Measurements from ENCODE around the gene SNAI1.
A peak's percentile ranks its signal among the peaks of the same experiment; 100 is the strongest.

DNA sequence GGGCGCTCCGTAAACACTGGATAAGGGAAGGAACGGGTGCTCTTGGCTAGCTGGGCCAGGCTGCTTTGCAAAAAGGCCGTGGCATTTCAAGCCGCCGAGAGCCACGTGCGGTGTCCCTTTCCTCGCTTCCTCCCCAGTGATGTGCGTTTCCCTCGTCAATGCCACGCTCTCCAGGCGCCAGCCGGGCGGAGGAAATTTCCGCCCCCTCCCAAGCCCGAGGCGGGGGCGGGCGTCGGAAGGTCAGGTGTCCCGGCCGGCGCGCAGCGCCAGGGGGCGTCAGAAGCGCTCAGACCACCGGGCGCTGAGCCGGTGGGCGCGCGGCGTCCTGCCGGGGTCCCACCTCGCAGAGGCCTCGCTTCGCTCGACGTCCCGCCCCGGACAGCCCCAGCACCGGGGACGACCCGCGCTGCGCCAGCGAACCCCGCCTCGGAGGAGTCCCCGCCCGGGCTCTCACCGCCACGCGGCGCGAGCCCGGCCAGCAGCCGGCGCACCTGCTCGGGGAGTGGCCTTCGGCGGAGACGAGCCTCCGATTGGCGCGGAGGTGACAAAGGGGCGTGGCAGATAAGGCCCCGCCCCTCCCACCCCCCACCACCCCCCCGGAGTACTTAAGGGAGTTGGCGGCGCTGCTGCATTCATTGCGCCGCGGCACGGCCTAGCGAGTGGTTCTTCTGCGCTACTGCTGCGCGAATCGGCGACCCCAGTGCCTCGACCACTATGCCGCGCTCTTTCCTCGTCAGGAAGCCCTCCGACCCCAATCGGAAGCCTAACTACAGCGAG is at the start of gene SNAI1:
- TF ChIP-seq, protein P1, sequence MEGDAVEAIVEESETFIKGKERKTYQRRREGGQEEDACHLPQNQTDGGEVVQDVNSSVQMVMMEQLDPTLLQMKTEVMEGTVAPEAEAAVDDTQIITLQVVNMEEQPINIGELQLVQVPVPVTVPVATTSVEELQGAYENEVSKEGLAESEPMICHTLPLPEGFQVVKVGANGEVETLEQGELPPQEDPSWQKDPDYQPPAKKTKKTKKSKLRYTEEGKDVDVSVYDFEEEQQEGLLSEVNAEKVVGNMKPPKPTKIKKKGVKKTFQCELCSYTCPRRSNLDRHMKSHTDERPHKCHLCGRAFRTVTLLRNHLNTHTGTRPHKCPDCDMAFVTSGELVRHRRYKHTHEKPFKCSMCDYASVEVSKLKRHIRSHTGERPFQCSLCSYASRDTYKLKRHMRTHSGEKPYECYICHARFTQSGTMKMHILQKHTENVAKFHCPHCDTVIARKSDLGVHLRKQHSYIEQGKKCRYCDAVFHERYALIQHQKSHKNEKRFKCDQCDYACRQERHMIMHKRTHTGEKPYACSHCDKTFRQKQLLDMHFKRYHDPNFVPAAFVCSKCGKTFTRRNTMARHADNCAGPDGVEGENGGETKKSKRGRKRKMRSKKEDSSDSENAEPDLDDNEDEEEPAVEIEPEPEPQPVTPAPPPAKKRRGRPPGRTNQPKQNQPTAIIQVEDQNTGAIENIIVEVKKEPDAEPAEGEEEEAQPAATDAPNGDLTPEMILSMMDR (IDR thresholded peaks at IDR 0.05), result peak in 2 of 3 donors; percentile 42 to 59
- TF ChIP-seq POLR2AphosphoS5 (IDR thresholded peaks at IDR 0.05), result peak; percentile 92 to 97 (median 93)

Data from breast epithelium (tissue), 3 donors.